GM19328 (cell line): ENCODE data around the gene ENKUR.
"Not testable (repeated sequence)": the region's sequence is repeated elsewhere in the genome, so short reads cannot be mapped to it uniquely, and the experiment has no call there.

Experiments
- ATAC-seq: cut with Tn5 transposase; IDR thresholded peaks from one replicate; pipeline ENCODE4 v1.9.1; 2021; ENCODE audit warnings: mild to moderate bottlenecking, moderate library complexity; ENCODE audit not compliant: unreplicated experiment

ENKUR gene

GRCh38 chr10:25024528-25024927 is 8.6 kb upstream of the ENKUR start:
- ATAC-seq: no peak

GRCh38 chr10:25023278-25023677 is 7.3 kb upstream of the ENKUR start:
- ATAC-seq: no peak

GRCh38 chr10:25018703-25019102 is 2.7 kb upstream of the ENKUR start:
- ATAC-seq: no peak

GRCh38 chr10:25017661-25018060 is 1.7 kb upstream of the ENKUR start:
- no peak for ATAC-seq

- peak; percentile 2 for ATAC-seq
Measured at GRCh38 chr10:25017154-25017590, 1.2 kb upstream of the ENKUR start.

- peak; percentile 98 for ATAC-seq
Measured at GRCh38 chr10:25016376-25017153, 607 bp upstream of the ENKUR start, which contains the start of gene THNSL1. Gene THNSL1, plus strand, starts transcription at chr10:25016612. Its CDS starts 6,612 bp downstream, at chr10:25023224.

GRCh38 chr10:25014579-25014978 is 1.4 kb downstream of the ENKUR start:
- ATAC-seq: no peak

- not testable (repeated sequence) for ATAC-seq
Measured at GRCh38 chr10:25011591-25011990, 4.4 kb downstream of the ENKUR start.

GRCh38 chr10:24998044-24998443 is 17.9 kb downstream of the ENKUR start:
- no peak for ATAC-seq

GRCh38 chr10:24995072-24995471 is 20.9 kb downstream of the ENKUR start:
- no peak for ATAC-seq

GRCh38 chr10:24993237-24993958 is 22.6 kb downstream of the ENKUR start:
- no peak for ATAC-seq

GRCh38 chr10:24992512-24993133 is 23.3 kb downstream of the ENKUR start:
- ATAC-seq: no peak

- no peak for ATAC-seq
Measured at GRCh38 chr10:24991298-24991697, 24.7 kb downstream of the ENKUR start.

- ATAC-seq: no peak
Measured at GRCh38 chr10:24989867-24990266, 26.1 kb downstream of the ENKUR start.

- ATAC-seq: no peak
Measured at GRCh38 chr10:24988831-24989640, 26.9 kb downstream of the ENKUR start.

GRCh38 chr10:24984906-24985305 is 31.1 kb downstream of the ENKUR start:
- ATAC-seq: no peak

GRCh38 chr10:24983946-24984345 is 32.0 kb downstream of the ENKUR start:
- ATAC-seq: no peak

GRCh38 chr10:24983130-24983529 is 32.8 kb downstream of the ENKUR start:
- no peak for ATAC-seq

GRCh38 chr10:24982319-24983112 is 33.4 kb downstream of the ENKUR start:
- ATAC-seq: no peak

- no peak for ATAC-seq
Measured at GRCh38 chr10:24981161-24981710, 34.7 kb downstream of the ENKUR start.
